Measurements from ENCODE around the gene ADM.

The ADM gene

DNA sequence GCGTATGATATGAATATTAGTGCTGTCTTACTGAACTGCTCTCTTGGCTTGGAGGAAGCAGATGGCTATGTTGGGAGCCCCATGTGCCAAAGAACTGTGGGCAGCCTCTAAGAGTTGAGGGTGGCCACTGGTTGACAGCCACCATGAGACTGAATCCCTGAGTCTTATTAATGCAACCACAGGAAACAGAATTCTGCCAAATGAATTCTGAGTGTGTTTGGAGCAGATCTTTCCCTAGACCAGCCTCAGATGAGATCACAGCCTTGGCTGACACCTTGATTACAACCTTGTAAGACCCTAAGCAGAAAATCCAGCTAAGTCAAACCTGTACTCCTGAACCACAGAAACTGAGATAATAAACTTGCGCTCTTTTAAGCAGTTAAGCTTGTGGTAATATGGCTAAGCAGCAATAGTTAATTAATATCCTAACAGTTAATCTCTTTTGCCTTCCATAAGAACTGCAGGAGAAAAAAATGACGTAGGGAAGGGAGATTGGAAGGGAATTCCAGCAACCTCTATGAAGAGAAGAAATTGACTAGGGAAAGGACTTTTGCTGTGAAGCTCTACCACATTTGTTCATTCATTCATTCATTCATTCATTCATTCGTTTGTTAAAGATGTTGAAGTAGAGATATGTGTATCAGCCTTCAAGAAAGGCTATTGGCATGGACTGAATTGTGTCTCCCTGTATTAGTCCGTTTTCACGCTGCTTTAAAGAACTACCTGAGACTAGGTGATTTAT lies 26.8 kb downstream of the ADM start:
- no peak overlapping the region for H3K9ac ChIP-seq (ENCODE audit: low read depth, low read length)
- no peak overlapping the region for H3K4me3 ChIP-seq (ENCODE audit: low read depth, low read length)
- no peaks in the 10 kb centered on the region for H3K27me3 ChIP-seq (ENCODE audit: control insufficient read depth, insufficient read depth, low read length)
- H3K27ac ChIP-seq (ENCODE audit: low read depth, low read length): no peak overlapping the region
- H3K36me3 ChIP-seq (ENCODE audit: control insufficient read depth, insufficient read depth, low read length): no peaks in the 10 kb centered on the region
- H3K4me1 ChIP-seq (ENCODE audit: control insufficient read depth, insufficient read depth, low read length): 0 out of 2 replicates have a peak, but pooled peaks cover 4% of the 10 kb centered on the region
- H3K9me3 ChIP-seq (ENCODE audit: control insufficient read depth, insufficient read depth, low read length): no peaks in the 10 kb centered on the region

- H3K27ac ChIP-seq (ENCODE audit: low read depth, low read length): no peak overlapping the region
- no peaks in the 10 kb centered on the region for H3K27me3 ChIP-seq (ENCODE audit: control insufficient read depth, insufficient read depth, low read length)
- peaks cover 3% of the 10 kb centered on the region; the same call in 1 of the 2 replicates for H3K9me3 ChIP-seq (ENCODE audit: control insufficient read depth, insufficient read depth, low read length)
- no peaks in the 10 kb centered on the region for H3K36me3 ChIP-seq (ENCODE audit: control insufficient read depth, insufficient read depth, low read length)
- H3K4me3 ChIP-seq (ENCODE audit: low read depth, low read length): no peak overlapping the region
- H3K9ac ChIP-seq (ENCODE audit: low read depth, low read length): no peak overlapping the region
- no peaks in the 10 kb centered on the region for H3K4me1 ChIP-seq (ENCODE audit: control insufficient read depth, insufficient read depth, low read length)
Measured at GRCh38 chr11:10333490-10333889, 28.6 kb downstream of the ADM start.

GRCh38 chr11:10338287-10338686 lies 33.4 kb downstream of the ADM start:
- no peaks in the 10 kb centered on the region for H3K36me3 ChIP-seq (ENCODE audit: control insufficient read depth, insufficient read depth, low read length)
- H3K27ac ChIP-seq (ENCODE audit: low read depth, low read length): no peak overlapping the region
- H3K4me1 ChIP-seq (ENCODE audit: control insufficient read depth, insufficient read depth, low read length): no peaks in the 10 kb centered on the region
- H3K9me3 ChIP-seq (ENCODE audit: control insufficient read depth, insufficient read depth, low read length): peaks cover 3% of the 10 kb centered on the region; the same call in 1 of the 2 replicates
- no peak overlapping the region for H3K9ac ChIP-seq (ENCODE audit: low read depth, low read length)
- H3K4me3 ChIP-seq (ENCODE audit: low read depth, low read length): no peak overlapping the region
- H3K27me3 ChIP-seq (ENCODE audit: control insufficient read depth, insufficient read depth, low read length): no peaks in the 10 kb centered on the region

DNA sequence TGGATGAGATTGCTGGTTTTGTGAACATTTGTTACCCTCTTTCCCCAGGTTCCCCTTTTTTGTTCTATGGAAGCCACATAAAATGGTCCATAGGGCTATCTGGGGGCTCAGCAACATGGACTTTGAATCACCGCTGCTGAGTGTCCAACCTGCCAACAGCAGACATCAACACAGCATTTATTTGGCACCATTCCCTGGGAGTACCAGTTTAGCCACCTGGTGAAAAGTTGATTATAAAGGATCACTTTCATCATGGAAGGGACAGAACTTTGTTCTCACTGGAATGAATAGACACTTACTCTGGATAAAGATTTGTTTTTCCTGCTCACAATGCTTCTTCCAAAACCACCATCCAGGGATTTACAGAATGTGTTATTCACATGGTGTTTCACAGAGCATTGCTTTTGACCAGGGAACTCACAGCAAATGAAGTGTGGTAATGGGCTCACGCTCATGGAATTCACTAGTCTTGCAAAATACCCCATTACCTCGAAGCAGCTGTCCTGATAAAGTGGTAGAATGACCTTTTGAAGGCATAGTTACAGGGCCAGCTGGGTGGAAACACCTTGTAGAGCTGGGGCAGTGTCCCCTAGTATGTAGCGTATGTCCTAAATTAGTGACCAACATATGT lies 43.9 kb downstream of the ADM start:
- Histone ChIP-seq H3K27me3 (ENCODE audit: control insufficient read depth, insufficient read depth, low read length) (no peaks in the 10 kb centered on the region), H3K9ac (ENCODE audit: low read depth, low read length) (no peak overlapping the region), H3K9me3 (ENCODE audit: control insufficient read depth, insufficient read depth, low read length) (no peaks in the 10 kb centered on the region), H3K4me1 (ENCODE audit: control insufficient read depth, insufficient read depth, low read length) (peaks cover 34% of the 10 kb centered on the region), H3K36me3 (ENCODE audit: control insufficient read depth, insufficient read depth, low read length) (no peaks in the 10 kb centered on the region), H3K27ac (ENCODE audit: low read depth, low read length) (no peak overlapping the region), H3K4me3 (ENCODE audit: low read depth, low read length) (no peak overlapping the region)

DNA sequence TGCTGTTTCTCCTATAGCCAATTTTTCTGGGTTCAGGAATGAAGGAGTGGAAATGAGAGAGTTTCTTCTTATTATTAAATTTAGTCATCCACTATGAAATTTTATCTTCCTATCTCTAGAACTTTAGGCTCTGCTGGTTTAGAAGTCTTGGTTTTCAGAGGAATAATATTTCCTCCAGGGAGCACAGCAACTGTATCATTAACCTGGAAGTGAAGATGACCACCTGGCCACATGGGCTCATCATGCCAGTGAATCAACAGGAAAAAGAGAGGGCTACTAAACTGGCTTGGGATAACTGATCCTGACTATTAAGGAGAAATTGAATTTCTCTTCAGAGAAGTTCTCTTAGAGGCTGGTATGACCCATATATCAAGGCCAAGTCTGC lies 44.4 kb downstream of the ADM start:
- Histone ChIP-seq H3K4me3 (ENCODE audit: low read depth, low read length) (no peak overlapping the region), H3K9me3 (ENCODE audit: control insufficient read depth, insufficient read depth, low read length) (no peaks in the 10 kb centered on the region), H3K4me1 (ENCODE audit: control insufficient read depth, insufficient read depth, low read length) (peaks cover 37% of the 10 kb centered on the region), H3K36me3 (ENCODE audit: control insufficient read depth, insufficient read depth, low read length) (no peaks in the 10 kb centered on the region), H3K27ac (ENCODE audit: low read depth, low read length) (no peak overlapping the region), H3K27me3 (ENCODE audit: control insufficient read depth, insufficient read depth, low read length) (no peaks in the 10 kb centered on the region), H3K9ac (ENCODE audit: low read depth, low read length) (no peak overlapping the region)

DNA sequence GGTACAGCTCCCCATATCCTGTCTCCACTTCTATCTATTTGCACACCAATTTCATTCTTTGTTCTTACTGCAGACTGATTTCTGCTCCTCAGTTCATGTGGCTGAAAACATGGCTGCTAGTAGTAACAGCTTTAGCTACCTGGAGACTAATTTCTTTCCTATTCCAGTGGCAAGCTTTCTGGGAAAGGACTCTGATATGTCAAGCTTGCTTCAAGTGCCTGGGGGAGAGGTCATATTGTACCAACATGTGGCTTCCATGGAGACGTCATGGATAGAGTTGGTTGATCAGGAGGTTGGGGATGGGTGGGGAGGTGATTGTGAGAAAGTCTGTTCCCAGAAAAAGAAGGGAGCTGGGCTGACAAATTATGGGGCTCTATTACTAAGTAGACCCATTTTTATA lies 44.9 kb downstream of the ADM start:
- Histone ChIP-seq H3K36me3 (ENCODE audit: control insufficient read depth, insufficient read depth, low read length) (no peaks in the 10 kb centered on the region), H3K9ac (ENCODE audit: low read depth, low read length) (no peak overlapping the region), H3K27ac (ENCODE audit: low read depth, low read length) (no peak overlapping the region), H3K9me3 (ENCODE audit: control insufficient read depth, insufficient read depth, low read length) (no peaks in the 10 kb centered on the region), H3K4me3 (ENCODE audit: low read depth, low read length) (no peak overlapping the region), H3K27me3 (ENCODE audit: control insufficient read depth, insufficient read depth, low read length) (0 out of 2 replicates have a peak, but pooled peaks cover 2% of the 10 kb centered on the region), H3K4me1 (ENCODE audit: control insufficient read depth, insufficient read depth, low read length) (peaks cover 40% of the 10 kb centered on the region)

GRCh38 chr11:10350334-10350733 lies 45.5 kb downstream of the ADM start:
- Histone ChIP-seq H3K27me3 (ENCODE audit: control insufficient read depth, insufficient read depth, low read length) (0 out of 2 replicates have a peak, but pooled peaks cover 6% of the 10 kb centered on the region), H3K4me3 (ENCODE audit: low read depth, low read length) (no peak overlapping the region; the same call in 1 of the 2 replicates), H3K9me3 (ENCODE audit: control insufficient read depth, insufficient read depth, low read length) (no peaks in the 10 kb centered on the region), H3K9ac (ENCODE audit: low read depth, low read length) (peak overlapping the region; percentile 79), H3K27ac (ENCODE audit: low read depth, low read length) (peak overlapping the region; percentile 100), H3K4me1 (ENCODE audit: control insufficient read depth, insufficient read depth, low read length) (peaks cover 40% of the 10 kb centered on the region), H3K36me3 (ENCODE audit: control insufficient read depth, insufficient read depth, low read length) (no peaks in the 10 kb centered on the region)

GRCh38 chr11:10351435-10351764 lies 46.5 kb downstream of the ADM start:
- Histone ChIP-seq H3K4me3 (ENCODE audit: low read depth, low read length) (peak overlapping the region; percentile 33), H3K36me3 (ENCODE audit: control insufficient read depth, insufficient read depth, low read length) (no peaks in the 10 kb centered on the region), H3K27ac (ENCODE audit: low read depth, low read length) (peak overlapping the region; percentile 100), H3K27me3 (ENCODE audit: control insufficient read depth, insufficient read depth, low read length) (0 out of 2 replicates have a peak, but pooled peaks cover 6% of the 10 kb centered on the region), H3K4me1 (ENCODE audit: control insufficient read depth, insufficient read depth, low read length) (peaks cover 40% of the 10 kb centered on the region), H3K9ac (ENCODE audit: low read depth, low read length) (peak overlapping the region; percentile 79), H3K9me3 (ENCODE audit: control insufficient read depth, insufficient read depth, low read length) (no peaks in the 10 kb centered on the region)

DNA sequence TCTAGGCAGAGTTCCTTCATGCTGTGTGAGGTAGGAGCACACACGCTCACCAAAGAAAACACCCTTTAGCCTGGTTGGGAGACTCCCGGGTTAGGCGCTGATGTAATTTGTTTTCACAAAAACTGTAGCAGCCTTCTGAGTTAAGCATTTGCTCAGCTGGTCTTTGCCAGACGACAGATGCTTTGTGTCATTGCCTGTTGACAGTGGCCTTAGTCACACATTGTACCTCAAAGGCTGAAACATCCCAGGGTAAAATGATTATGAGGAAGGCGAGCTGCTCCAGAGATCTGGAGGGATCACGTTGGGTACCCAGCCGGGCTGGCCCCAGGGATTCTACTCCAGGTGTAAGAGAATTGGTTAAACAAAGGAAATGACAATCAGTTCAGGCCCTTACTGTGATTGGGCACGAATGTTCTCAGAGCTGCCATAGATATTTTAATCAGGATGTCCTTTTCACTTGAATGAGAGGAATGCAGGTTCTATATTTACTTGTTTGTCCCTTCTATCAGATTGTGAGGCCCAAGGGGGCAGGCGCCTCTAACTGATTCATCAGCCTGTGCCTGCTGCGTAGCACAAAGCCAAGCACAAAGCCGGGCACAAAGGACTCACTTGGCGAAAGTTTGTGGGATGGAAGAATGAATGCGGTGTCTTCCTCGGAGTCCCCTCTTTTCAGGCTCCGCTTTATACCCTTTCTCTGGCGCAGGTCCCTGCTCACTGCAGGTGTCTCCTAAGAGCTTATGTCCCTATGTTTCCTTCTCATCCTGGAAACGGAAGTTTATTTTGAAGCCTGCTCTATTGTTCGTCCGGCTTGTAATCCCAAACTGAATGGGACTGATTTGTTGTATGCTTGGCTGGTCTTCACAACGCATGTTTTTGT lies 47.1 kb downstream of the ADM start:
- peak overlapping the region; percentile 100 for H3K27ac ChIP-seq (ENCODE audit: low read depth, low read length)
- no peaks in the 10 kb centered on the region for H3K9me3 ChIP-seq (ENCODE audit: control insufficient read depth, insufficient read depth, low read length)
- H3K4me3 ChIP-seq (ENCODE audit: low read depth, low read length): peak overlapping the region; percentile 33
- peak overlapping the region; percentile 79 for H3K9ac ChIP-seq (ENCODE audit: low read depth, low read length)
- H3K36me3 ChIP-seq (ENCODE audit: control insufficient read depth, insufficient read depth, low read length): no peaks in the 10 kb centered on the region
- 0 out of 2 replicates have a peak, but pooled peaks cover 6% of the 10 kb centered on the region for H3K27me3 ChIP-seq (ENCODE audit: control insufficient read depth, insufficient read depth, low read length)
- peaks cover 40% of the 10 kb centered on the region for H3K4me1 ChIP-seq (ENCODE audit: control insufficient read depth, insufficient read depth, low read length)

DNA sequence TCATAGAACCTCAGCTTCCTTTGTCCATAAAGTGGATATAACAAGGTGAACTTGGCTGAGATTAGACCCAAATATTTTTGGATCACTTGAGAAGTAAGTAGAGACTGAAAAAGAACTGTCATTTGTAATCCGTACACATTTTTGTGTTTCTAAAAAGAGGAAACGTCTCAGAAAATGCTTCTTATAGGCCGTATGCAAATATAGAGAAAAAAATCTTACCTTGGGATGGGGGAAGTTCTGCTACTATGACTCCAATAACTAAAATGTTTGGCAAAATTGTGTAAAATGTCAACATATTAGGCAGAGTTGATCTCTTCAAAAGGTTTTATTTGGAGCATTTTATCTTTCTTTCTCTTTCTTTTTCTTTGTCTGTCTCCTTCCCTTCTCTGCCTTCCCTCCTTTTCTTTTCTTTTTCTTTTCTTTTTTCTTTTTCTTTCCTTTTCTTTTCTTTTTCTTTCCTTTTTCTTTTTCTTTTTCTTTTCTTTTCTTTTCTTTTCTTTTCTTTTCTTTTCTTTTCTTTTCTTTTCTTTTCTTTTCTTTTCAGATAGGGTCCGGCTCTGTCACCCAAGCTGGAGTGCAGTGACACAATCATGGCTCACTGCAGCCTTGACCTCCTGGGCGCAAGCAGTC lies 48.2 kb downstream of the ADM start:
- no peaks in the 10 kb centered on the region for H3K36me3 ChIP-seq (ENCODE audit: control insufficient read depth, insufficient read depth, low read length)
- H3K27me3 ChIP-seq (ENCODE audit: control insufficient read depth, insufficient read depth, low read length): 0 out of 2 replicates have a peak, but pooled peaks cover 6% of the 10 kb centered on the region
- no peaks in the 10 kb centered on the region for H3K9me3 ChIP-seq (ENCODE audit: control insufficient read depth, insufficient read depth, low read length)
- H3K27ac ChIP-seq (ENCODE audit: low read depth, low read length): peak overlapping the region; percentile 100
- no peak overlapping the region for H3K4me3 ChIP-seq (ENCODE audit: low read depth, low read length)
- peaks cover 40% of the 10 kb centered on the region for H3K4me1 ChIP-seq (ENCODE audit: control insufficient read depth, insufficient read depth, low read length)
- peak overlapping the region; percentile 72 for H3K9ac ChIP-seq (ENCODE audit: low read depth, low read length)

Data from HUES48 (cell line).